SJCRH30 (cell line): ENCODE data around the gene ZFYVE28. TPM values are rescaled to one million over a fixed set of nuclear protein-coding genes. Genes with fewer than 3 reads are reported as not detected.
"Not testable (repeated sequence)": the region's sequence is repeated elsewhere in the genome, so short reads cannot be mapped to it uniquely, and the experiment has no call there.

Experiments
- DNase-seq, 2 experiments: peaks; one replicate each; pipeline ENCODE4 v3.0.0-alpha.2; 2015 to 2020
- H3K27ac ChIP-seq: fragments of 250-450 bp; sonication (Bioruptor Pico); 2 replicates; pipeline ENCODE4 v1.5.1; 2020; ENCODE audit warnings: mild to moderate bottlenecking, moderate library complexity
- H3K27me3 ChIP-seq: fragments of 250-450 bp; sonication (Bioruptor Pico); 2 replicates; pipeline ENCODE4 v1.5.1; 2020; ENCODE audit warnings: mild to moderate bottlenecking, moderate library complexity
- H3K36me3 ChIP-seq: fragments of 250-450 bp; sonication (Bioruptor Pico); 2 replicates; pipeline ENCODE4 v1.5.1; 2020; ENCODE audit warnings: mild to moderate bottlenecking, moderate library complexity
- H3K4me1 ChIP-seq: fragments of 250-450 bp; sonication (Bioruptor Pico); 2 replicates; pipeline ENCODE4 v1.5.1; 2020; ENCODE audit warnings: mild to moderate bottlenecking, moderate library complexity
- H3K4me3 ChIP-seq: fragments of 250-450 bp; sonication (Bioruptor Pico); 2 replicates; pipeline ENCODE4 v1.5.1; 2020; ENCODE audit warnings: mild to moderate bottlenecking, moderate library complexity
- H3K9me3 ChIP-seq: fragments of 250-450 bp; sonication (Bioruptor Pico); replicated peaks from 2 replicates; pipeline ENCODE4 v1.5.1; 2020; ENCODE audit warnings: mild to moderate bottlenecking, moderate library complexity
- total RNA-seq: library from RNA; depleted of rRNA; stranded (reverse); fragments of >200 nt; shearing (Covaris generic); gene quantifications from 2 replicates; pipeline ENCODE4 v1.2.3, GENCODE V29; 2014

ZFYVE28 gene
- total RNA-seq, 1 experiment from 2014 or later, result not detected

DNA sequence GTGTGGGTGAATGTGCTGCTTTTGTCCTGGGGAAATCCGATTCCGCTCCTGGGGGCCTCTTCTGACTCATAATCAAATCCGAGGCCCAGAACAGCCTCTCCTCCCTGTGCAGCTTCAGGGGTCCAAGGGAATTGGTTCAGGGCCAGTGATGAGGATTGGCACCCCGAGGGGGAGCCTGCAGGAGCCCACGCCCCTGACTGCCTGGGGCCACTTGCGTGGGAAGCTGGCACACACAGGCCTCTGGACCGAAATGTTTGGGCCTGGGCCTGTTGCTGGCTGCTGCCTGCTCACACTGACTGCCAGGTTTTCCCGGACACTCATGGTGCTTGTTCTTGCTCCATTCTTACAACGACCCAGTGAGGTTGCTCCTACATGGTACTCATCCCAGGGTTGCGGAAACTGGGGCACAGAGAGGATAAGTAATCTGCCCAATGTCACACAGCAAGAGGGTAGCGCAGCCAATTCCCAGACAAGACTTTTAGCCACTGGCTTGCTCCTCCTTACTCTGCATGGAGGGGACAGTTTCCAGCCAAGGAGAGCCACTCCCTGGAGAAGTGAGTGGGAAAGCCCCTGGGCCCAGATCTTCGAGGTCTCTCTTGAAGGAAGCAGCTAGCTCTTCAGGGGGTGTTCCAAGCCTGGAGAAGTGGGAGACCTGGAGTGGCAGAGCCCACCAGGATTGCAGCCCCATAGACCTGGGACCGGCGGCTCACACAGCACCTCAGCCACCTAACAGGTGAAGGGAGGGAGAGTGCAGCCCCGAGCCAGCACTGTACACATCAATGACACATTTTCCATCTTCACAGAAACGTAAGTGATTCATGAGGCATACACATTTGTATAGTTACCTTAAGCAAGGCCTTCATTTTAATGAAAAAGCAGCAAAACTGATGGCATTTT is 20.6 kb upstream of the ZFYVE28 start:
- Histone ChIP-seq H3K4me3 (no peak overlapping the region), H3K36me3 (no peaks in the 10 kb centered on the region), H3K9me3 (no peaks in the 10 kb centered on the region), H3K27me3 (no peaks in the 10 kb centered on the region), H3K4me1 (no peaks in the 10 kb centered on the region), H3K27ac (no peak overlapping the region)
- no peak for DNase-seq

DNA sequence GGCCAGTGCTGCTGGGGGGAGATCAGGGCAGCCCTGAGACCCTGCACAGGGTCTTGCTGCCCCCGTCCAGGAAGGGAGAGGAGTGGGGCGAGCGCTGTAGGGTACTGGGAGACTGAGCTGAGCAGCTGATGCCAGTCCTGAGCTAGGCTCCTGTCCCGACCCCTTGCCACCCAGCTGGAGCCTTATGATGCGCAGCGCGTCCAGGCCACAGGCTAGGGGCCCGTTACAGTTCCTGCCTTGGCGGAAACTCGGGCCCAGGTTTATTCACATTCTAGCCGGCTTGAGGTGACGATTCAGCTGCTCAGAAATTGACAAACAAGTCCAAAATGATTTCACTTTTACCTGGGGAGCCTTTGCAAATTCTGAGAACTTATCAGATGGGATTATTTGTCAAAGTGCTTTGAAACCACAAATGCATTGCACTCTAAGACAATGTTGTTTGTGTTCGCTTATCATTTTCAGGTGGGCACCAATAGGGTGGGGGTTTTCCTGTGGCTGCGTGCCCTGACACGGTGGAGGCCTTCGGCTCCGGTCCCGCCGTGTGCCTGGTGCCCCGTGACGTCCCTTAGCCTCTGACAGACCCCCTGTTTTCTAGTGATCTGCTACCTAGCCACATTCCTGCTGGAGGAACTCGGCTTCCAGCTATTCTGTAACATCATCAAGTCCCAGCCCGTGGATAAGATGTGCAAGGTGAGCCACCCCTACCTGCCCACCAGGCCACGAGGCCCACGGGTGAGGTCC is 19.2 kb upstream of the ZFYVE28 start:
- no peaks in the 10 kb centered on the region for H3K4me1 ChIP-seq
- no peak for DNase-seq
- H3K9me3 ChIP-seq, result no peaks in the 10 kb centered on the region
- no peak overlapping the region for H3K4me3 ChIP-seq
- H3K27me3 ChIP-seq, result peaks cover 7% of the 10 kb centered on the region
- no peaks in the 10 kb centered on the region for H3K36me3 ChIP-seq
- H3K27ac ChIP-seq, result no peak overlapping the region

DNA sequence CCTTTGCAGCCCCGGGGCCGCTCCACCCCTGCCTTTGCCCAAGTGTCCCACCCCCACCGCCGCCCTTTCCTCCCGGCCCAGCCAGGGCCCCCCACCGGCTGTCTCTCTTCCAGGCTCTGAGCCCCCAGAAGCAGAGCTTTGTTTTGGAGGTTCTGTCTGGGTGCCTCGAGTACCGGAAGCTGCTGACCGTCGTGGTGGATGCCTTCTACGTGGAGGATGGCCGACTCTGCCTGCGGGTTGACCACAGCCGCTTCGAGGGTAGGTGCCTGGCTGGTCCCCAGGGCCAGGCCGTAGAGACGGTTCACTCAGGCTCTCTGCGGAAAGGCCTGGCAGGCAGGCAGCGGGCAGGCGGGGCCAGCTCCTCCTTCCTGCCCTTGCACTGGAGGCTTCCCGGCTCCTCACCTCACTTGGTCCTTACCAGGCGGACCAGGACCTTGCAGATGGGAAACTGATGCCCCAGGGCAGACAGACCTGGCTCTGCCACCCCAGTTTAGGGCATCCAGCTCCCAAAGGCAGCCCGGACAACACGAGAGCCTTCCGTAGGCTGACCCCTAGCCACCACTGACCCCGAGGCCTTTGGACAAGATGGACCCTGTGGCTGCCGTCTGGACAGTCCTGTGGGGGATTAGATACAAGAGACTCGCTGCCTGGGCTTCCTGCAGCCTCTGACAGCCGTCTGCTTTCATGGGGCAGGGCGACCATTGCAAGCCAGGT is 18.5 kb upstream of the ZFYVE28 start:
- no peak overlapping the region for H3K27ac ChIP-seq
- no peaks in the 10 kb centered on the region for H3K36me3 ChIP-seq
- H3K9me3 ChIP-seq, result 0 out of 2 replicates have a peak, but pooled peaks cover 2% of the 10 kb centered on the region
- no peaks in the 10 kb centered on the region for H3K4me1 ChIP-seq
- H3K27me3 ChIP-seq, result peaks cover 9% of the 10 kb centered on the region
- no peak for DNase-seq
- H3K4me3 ChIP-seq, result no peak overlapping the region

DNA sequence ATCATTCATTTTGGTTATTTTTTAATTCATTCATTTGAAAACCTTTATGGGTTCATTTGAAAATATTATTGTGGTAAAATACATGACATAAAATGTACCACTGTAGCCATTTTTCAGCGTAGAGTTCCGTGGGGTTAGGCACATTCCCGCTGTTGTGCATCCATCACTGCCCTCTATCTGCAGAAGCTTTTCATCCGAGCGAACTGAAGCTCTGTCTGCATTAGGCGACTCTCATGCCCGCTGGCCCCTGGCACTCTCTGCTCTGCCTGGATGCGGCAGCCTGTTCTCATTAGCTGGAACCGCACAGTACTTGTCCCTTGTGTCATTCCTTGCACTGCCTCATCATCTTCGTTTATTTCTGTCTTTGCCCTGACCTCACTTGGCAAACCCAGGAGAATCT is 17.9 kb upstream of the ZFYVE28 start:
- Histone ChIP-seq H3K4me3 (no peak overlapping the region), H3K4me1 (no peaks in the 10 kb centered on the region), H3K27ac (no peak overlapping the region), H3K36me3 (no peaks in the 10 kb centered on the region), H3K27me3 (peaks cover 11% of the 10 kb centered on the region), H3K9me3 (0 out of 2 replicates have a peak, but pooled peaks cover 3% of the 10 kb centered on the region)
- DNase-seq, result no peak

DNA sequence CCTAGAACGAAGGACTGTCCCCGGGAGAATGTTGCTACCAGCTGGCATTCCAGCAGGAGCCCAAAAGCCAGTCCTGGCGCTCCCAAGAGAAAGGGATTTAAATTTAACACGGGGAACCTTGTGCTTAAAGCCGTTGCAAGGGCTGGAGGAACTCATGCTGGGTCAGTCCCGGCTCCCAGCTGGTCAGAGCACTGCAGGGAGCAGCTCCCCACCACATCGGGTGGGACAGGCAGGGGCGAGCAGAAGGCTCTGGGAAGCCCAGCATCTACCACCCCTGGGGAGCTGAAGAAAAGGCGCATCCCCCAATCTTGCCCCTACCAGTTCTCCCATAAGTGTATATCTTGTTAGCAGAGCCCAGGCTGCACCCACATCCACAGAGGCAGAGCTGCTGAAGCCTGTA is 16.0 kb upstream of the ZFYVE28 start:
- Histone ChIP-seq H3K4me1 (no peaks in the 10 kb centered on the region), H3K9me3 (0 out of 2 replicates have a peak, but pooled peaks cover 3% of the 10 kb centered on the region), H3K36me3 (no peaks in the 10 kb centered on the region), H3K4me3 (no peak overlapping the region), H3K27ac (no peak overlapping the region), H3K27me3 (peaks cover 11% of the 10 kb centered on the region)
- DNase-seq, result no peak

DNA sequence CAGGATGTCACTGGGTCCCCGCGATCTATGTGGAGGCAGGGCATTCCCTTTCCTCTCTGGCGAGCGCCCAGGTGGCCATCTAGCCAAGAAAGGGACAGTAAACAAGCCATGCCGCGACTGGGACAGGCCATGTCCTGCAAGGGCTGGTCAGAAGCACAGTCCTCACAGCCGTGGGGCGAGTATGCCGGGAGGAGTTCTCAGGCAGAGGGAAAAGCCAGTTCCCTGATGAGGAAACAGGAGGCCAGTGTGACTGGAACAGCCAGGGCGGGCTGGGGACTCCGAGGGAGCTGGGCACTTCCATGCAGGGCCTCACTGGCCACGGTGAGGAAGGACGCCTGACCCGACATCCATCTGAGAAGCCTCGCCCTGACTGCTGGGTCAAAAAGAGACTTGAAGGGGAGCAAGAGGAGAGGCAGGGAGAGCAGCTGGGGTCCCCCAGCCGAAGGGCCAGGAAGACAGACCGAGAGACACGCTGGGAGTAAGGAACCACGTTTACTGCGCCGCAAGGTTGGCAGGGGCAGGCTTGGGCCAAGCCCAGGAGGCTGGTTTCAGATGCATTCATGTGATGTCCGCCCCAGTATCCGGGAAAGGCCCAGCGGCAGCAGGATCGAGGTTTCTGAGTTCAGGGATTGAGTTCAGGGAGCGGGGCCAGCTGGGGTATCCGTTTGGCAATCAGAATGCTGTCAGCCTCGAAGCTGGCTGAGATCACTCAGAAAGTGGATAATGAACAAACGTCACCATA is 15.3 kb upstream of the ZFYVE28 start:
- 0 out of 2 replicates have a peak, but pooled peaks cover 3% of the 10 kb centered on the region for H3K9me3 ChIP-seq
- H3K36me3 ChIP-seq, result no peaks in the 10 kb centered on the region
- no peak for DNase-seq
- no peak overlapping the region for H3K4me3 ChIP-seq
- H3K27ac ChIP-seq, result no peak overlapping the region
- H3K4me1 ChIP-seq, result no peaks in the 10 kb centered on the region
- H3K27me3 ChIP-seq, result peaks cover 11% of the 10 kb centered on the region

DNA sequence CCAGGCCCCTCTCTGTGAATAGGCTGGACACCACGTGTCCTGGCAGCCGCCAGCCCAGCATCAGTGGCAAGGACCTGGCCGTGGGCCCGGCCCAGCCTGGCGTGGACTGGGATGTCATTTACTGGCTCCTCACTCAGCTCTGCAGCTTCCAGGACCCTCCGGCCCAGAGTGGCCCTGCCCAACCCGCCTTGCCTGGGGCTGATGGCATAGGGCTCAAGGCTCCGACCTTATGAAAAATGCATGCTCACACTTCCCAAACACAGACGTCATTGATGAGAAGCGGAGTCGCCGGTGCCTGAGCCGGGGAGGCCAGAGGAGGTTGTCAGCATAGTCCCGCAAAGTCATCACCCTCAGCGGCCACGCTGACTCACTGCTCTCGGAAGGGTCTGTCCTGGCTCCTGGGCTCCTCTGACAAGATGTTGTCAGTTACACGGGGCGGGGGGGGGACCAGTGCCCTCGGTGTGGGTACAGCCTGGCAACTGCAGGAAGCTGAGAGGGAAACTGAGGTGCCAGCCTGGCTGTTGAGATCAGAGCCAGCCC is 14.6 kb upstream of the ZFYVE28 start:
- Histone ChIP-seq H3K4me3 (no peak overlapping the region), H3K4me1 (no peaks in the 10 kb centered on the region), H3K36me3 (no peaks in the 10 kb centered on the region), H3K9me3 (0 out of 2 replicates have a peak, but pooled peaks cover 3% of the 10 kb centered on the region), H3K27ac (no peak overlapping the region), H3K27me3 (peaks cover 11% of the 10 kb centered on the region)
- no peak for DNase-seq

DNA sequence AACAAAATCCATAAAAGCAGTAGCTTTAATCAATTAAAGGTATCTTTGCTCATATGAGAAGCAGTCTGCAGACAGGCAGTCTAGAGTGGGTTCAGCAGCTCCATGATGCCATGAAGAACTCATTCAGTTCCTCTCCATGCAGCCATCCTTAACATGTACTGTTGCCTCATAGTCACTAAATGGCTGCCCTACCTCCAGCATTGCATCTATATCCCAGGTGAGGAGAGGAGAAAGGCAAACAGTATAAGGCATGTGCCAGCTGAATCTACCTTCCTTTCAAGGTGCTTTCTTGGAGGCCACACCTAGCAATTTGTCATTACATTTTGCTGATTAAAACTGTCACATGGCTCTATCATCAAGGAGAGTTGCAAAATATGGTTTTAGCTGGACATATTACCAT is 13.6 kb upstream of the ZFYVE28 start:
- Histone ChIP-seq H3K9me3 (0 out of 2 replicates have a peak, but pooled peaks cover 3% of the 10 kb centered on the region), H3K4me3 (no peak overlapping the region), H3K36me3 (no peaks in the 10 kb centered on the region), H3K27me3 (peaks cover 11% of the 10 kb centered on the region), H3K4me1 (no peaks in the 10 kb centered on the region), H3K27ac (no peak overlapping the region)
- DNase-seq, result no peak

DNA sequence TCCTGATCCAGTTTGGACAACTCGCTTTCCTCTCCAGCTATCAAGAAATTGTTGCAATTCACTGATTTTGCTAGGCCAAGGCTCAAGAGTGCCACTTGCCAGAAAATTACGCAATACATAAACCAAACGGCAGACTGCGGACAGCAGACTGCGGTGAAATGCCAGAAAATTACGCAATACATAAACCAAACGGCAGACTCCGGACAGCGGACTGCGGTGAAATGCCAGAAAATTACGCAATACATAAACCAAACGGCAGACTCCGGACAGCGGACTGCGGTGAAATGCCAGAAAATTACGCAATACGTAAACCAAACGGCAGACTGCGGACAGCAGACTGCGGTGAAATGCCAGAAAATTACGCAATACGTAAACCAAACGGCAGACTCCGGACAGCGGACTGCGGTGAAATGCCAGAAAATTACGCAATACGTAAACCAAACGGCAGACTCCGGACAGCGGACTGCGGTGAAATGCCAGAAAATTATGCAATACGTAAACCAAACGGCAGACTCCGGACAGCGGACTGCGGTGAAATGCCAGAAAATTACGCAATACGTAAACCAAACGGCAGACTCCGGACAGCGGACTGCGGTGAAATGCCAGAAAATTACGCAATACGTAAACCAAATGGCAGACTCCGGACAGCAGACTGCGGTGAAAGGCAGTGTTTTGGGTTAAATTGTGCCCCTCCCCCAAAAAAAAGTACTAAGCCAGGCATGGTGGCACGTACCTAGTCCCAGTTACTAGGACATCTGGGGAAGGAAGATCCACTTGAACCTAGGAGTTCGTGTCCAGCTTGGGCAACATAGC is 11.7 kb upstream of the ZFYVE28 start:
- H3K9me3 ChIP-seq, H3K4me3 ChIP-seq, H3K4me1 ChIP-seq, H3K27ac ChIP-seq, H3K36me3 ChIP-seq, DNase-seq: not testable (repeated sequence)
- H3K27me3 ChIP-seq, result peaks cover 11% of the 10 kb centered on the region

DNA sequence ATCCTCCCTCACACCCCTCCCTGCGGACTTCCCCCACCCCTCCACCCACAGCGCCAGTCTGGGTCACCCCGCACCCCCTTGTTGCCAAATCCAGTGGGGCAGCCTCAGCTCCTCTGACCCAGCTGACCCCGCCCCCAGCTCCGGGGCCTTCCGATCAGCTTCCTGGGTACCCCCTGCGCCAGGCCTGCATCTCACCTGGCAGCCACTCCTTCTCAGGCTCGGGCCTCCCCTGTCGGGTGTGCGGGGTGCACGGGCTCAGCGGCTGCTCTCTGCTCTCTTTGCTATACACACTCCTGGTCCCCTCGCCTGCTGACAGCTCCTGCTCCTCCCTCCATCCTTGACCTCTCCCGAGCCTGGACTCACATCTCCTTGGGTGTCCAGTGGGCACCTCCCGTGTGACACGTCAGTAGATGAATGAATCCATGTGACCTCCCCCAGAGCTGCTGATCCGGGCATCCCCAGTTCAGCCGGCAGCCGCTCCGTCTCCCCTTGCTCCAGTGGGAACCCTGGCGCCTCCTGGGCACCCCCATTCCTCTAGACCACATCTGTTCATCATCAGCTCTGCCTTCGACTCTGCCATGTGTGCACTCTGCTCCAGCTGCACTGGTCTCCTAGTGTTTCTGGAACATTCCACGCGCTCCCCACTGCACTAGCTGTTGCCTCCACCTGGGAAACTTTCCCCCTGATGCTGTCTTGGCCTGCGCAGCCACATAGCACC is 10.2 kb upstream of the ZFYVE28 start:
- H3K4me1 ChIP-seq, result no peaks in the 10 kb centered on the region
- H3K9me3 ChIP-seq, result 0 out of 2 replicates have a peak, but pooled peaks cover 3% of the 10 kb centered on the region
- peaks cover 8% of the 10 kb centered on the region for H3K27me3 ChIP-seq
- no peak overlapping the region for H3K27ac ChIP-seq
- DNase-seq, result no peak
- no peak overlapping the region for H3K4me3 ChIP-seq
- H3K36me3 ChIP-seq, result no peaks in the 10 kb centered on the region

DNA sequence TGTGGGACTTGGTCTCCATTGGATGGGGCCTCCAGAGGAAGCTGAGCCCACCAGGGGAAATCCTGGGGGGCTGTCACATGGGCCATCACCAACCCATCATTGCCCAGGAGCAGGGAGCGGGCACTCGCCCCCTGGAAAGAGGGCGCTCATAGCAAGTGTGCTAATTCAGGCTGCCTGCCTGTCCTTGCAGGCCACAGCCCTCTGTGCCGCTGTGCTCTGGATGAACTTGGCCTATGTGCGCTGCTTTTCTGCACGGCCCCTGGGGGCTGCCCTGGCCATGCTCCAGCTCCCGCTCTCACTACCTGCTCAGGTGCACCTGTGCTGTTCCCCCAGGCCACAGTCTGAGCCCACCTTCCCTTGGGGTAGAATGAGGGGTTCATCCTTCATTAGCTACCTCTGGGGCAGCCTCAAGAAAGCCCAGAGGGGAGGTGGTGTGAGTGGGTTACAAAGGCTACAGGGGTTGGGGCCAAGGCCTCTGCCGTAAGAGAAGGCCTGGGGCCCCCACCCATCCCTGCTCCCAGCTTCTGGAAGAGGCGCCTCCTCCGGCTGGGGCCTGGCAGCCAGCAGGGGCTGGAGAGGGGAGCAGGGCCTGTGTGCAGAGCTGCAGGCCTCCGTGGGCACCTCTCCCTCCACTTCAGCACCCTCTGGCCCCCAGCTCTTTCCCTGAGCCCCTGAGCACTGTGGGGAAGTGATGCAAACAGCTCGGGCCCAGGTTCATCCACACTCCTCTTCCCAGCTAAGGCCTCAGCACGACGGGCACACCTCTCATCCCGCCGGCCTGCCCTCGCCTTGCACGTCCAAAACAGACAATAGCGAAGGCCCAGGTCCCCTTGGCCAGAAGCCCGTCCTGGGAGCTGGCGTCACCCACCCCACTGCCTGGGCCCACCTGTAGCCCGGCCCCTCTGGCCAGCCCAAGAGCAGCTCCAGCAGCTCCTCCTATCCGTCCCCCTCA is 9.2 kb upstream of the ZFYVE28 start:
- peaks cover 4% of the 10 kb centered on the region; the same call in 1 of the 2 replicates for H3K27me3 ChIP-seq
- no peak overlapping the region for H3K27ac ChIP-seq
- no peaks in the 10 kb centered on the region for H3K4me1 ChIP-seq
- H3K4me3 ChIP-seq, result no peak overlapping the region
- 0 out of 2 replicates have a peak, but pooled peaks cover 3% of the 10 kb centered on the region for H3K9me3 ChIP-seq
- H3K36me3 ChIP-seq, result no peaks in the 10 kb centered on the region
- no peak for DNase-seq

DNA sequence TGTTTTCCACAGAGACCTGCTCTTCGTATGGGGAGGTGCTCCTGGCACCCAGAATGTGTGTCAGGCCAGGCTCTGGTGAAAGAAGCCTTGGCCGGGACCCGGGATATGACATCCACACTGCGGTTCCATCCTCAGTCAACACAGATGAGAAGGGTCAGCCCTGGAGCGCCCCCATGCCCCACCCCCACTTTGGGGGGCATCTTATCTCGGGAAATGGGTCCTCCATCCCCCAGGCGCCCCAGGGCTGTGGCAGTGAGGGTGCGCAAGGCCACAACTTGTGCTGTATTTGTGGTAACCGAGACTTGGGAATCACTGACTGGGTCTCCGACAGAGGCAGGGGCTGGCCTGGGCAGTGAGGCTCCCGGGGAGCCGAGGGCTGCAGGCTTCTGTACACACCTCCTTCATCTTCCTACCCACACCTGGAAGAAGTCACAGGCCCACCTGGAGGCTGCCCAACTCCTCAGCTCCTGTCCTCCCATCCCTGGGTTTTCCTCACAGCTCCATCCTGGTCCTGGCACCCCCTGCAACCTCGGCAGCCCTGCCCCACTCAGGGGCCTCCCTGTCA is 8.3 kb upstream of the ZFYVE28 start:
- DNase-seq, result no peak
- H3K36me3 ChIP-seq, result no peaks in the 10 kb centered on the region
- H3K27me3 ChIP-seq, result peaks cover under 1% of the 10 kb centered on the region; the same call in 1 of the 2 replicates
- no peaks in the 10 kb centered on the region for H3K9me3 ChIP-seq
- no peak overlapping the region for H3K27ac ChIP-seq
- no peak overlapping the region for H3K4me3 ChIP-seq
- H3K4me1 ChIP-seq, result no peaks in the 10 kb centered on the region
